C4-2B (cell line): ENCODE data around the gene SIK3.

ENCODE experiments used
- ZFX ChIP-seq: fragments of 450-650 bp; IDR thresholded peaks from 2 replicates; pipeline ENCODE4 v1.6.1; 2017
- TF ChIP-seq, protein P1 (sequence below): fragments of 450-650 bp; conservative IDR thresholded peaks from 2 replicates; pipeline ENCODE4 v1.5.1; 2017; ENCODE audit warnings: mild to moderate bottlenecking

DNA sequence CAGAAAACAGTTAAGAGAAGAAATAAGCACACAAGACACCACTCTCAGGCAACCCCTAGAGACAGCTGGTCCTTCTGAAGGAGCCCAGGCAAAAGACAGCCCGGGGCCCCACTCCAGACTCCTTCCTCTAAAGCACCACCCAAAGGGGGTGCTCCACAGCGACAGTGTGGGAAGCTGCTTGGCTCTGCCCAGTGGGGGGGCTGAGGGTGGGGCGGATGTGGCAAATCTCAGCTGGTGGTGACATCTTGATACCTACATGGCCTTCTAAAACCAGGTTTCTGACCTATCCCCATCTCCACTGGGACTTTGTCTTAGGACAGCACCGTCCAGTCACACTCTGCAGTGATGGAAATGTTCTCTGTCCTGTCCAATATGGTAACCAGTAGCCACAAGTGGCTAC, 250.6 kb downstream of the SIK3 start:
- TF ChIP-seq, protein P1, sequence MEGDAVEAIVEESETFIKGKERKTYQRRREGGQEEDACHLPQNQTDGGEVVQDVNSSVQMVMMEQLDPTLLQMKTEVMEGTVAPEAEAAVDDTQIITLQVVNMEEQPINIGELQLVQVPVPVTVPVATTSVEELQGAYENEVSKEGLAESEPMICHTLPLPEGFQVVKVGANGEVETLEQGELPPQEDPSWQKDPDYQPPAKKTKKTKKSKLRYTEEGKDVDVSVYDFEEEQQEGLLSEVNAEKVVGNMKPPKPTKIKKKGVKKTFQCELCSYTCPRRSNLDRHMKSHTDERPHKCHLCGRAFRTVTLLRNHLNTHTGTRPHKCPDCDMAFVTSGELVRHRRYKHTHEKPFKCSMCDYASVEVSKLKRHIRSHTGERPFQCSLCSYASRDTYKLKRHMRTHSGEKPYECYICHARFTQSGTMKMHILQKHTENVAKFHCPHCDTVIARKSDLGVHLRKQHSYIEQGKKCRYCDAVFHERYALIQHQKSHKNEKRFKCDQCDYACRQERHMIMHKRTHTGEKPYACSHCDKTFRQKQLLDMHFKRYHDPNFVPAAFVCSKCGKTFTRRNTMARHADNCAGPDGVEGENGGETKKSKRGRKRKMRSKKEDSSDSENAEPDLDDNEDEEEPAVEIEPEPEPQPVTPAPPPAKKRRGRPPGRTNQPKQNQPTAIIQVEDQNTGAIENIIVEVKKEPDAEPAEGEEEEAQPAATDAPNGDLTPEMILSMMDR: no peak
- no peak for TF ChIP-seq ZFX
